Naive thymus-derived CD4-positive, alpha-beta T cell (primary cell): ENCODE data around the gene TTC12. TPM values are rescaled to one million over a fixed set of nuclear protein-coding genes. Genes with fewer than 3 reads are reported as not detected.

Experiments
- ATAC-seq: fragments of 150-1000 bp; cut with Tn5 transposase; 2 replicates; pipeline ENCODE4 v1.10.0; 2021; ENCODE audit warnings: mild to moderate bottlenecking, moderate library complexity
- CTCF ChIA-PET: fragments of 350-600 bp; sonication (Branson Sonifier 250); formaldehyde crosslinking; loops from one replicate; lab custom pipeline; 2021; ENCODE audit warnings: antibody characterized with exemption; lab: Charles Lee
- POLR2A ChIA-PET: fragments of 350-600 bp; sonication (Branson Sonifier 250); formaldehyde crosslinking; loops from one replicate; lab custom pipeline; 2021; ENCODE audit warnings: antibody characterized with exemption, inconsistent platforms; lab: Charles Lee
- DNase-seq, 9 donors: peaks; one replicate each; pipeline versions ENCODE4 v3.0.0 to v3.0.0-alpha.2; 2020 to 2022; ENCODE audit warnings: mixed read lengths in 1 of 9
- H3K27ac ChIP-seq: one replicate; pipeline ENCODE4 v1.7.0; 2013; ENCODE audit warnings: mild to moderate bottlenecking, low read depth, low read length, moderate library complexity
- H3K27me3 ChIP-seq, 2 donors: one replicate each; pipeline ENCODE4 v1.7.0; 2013; ENCODE audit warnings: low read length in 2 of 2, mild to moderate bottlenecking in 2 of 2, moderate library complexity in 2 of 2; ENCODE audit not compliant: control insufficient read depth in 2 of 2, insufficient read depth in 2 of 2
- H3K36me3 ChIP-seq, 3 experiments: 1 replicate in 2 of 3; 2 replicates in 1 of 3; pipeline ENCODE4 v1.7.0; 2013; ENCODE audit warnings: low read length in 3 of 3, mild to moderate bottlenecking in 3 of 3, moderate library complexity in 1 of 3; ENCODE audit not compliant: insufficient read depth in 3 of 3, control insufficient read depth in 2 of 3
- H3K4me1 ChIP-seq, 2 donors: one replicate each; pipeline ENCODE4 v1.7.0; 2013; ENCODE audit warnings: low read length in 2 of 2, mild to moderate bottlenecking in 2 of 2, moderate library complexity in 1 of 2; ENCODE audit not compliant: control insufficient read depth in 2 of 2, insufficient read depth in 2 of 2
- H3K4me3 ChIP-seq: 2 replicates; pipeline ENCODE4 v1.7.0; 2013; ENCODE audit warnings: mild to moderate bottlenecking, low read length
- H3K9me3 ChIP-seq, 3 experiments: 1 replicate in 2 of 3; 2 replicates in 1 of 3; pipeline ENCODE4 v1.7.0; 2013; ENCODE audit warnings: low read length in 3 of 3; ENCODE audit not compliant: control insufficient read depth in 2 of 3
- H3K27ac Mint-ChIP-seq, 9 donors: one replicate each; pipeline ENCODE4 v1.8.0; 2020 to 2022; ENCODE audit warnings: mixed read lengths in 9 of 9, mild to moderate bottlenecking in 8 of 9, moderate library complexity in 5 of 9, inconsistent platforms in 2 of 9
- H3K27me3 Mint-ChIP-seq, 5 donors: one replicate each; pipeline ENCODE4 v1.8.0; 2021 to 2022; ENCODE audit warnings: mixed read lengths in 5 of 5, mild to moderate bottlenecking in 1 of 5
- H3K36me3 Mint-ChIP-seq, 5 donors: one replicate each; pipeline ENCODE4 v1.8.0; 2020 to 2022; ENCODE audit warnings: mixed read lengths in 5 of 5, mild to moderate bottlenecking in 3 of 5, inconsistent platforms in 1 of 5
- H3K4me1 Mint-ChIP-seq, 7 donors: one replicate each; pipeline ENCODE4 v1.8.0; 2020 to 2022; ENCODE audit warnings: mixed read lengths in 7 of 7, mild to moderate bottlenecking in 3 of 7, inconsistent platforms in 1 of 7
- H3K4me3 Mint-ChIP-seq, 10 donors: one replicate each; pipeline ENCODE4 v1.8.0; 2020 to 2022; ENCODE audit warnings: mild to moderate bottlenecking in 10 of 10, mixed read lengths in 10 of 10, moderate library complexity in 6 of 10, inconsistent platforms in 2 of 10
- H3K9me3 Mint-ChIP-seq, 11 donors: one replicate each; pipeline ENCODE4 v1.8.0; 2020 to 2022; ENCODE audit warnings: mixed read lengths in 11 of 11, mild to moderate bottlenecking in 4 of 11, inconsistent platforms in 1 of 11, moderate library complexity in 1 of 11
- intact Hi-C, 2 donors: fragments of 100-400 bp; cut with micrococcal nuclease; formaldehyde crosslinking; loops; one replicate each; pipeline ENCODE4 v1.15.1; 2023
- polyA plus RNA-seq, 2 donors: library from polyadenylated mRNA; unstranded; fragments of 300-500 nt; fragmentation: Illumina TruSeq; gene quantifications; one replicate each; pipeline ENCODE4 v1.2.3, GENCODE V29; 2021
- total RNA-seq, 6 experiments: library from RNA in 5 of 6; stranded (reverse) in 5 of 6; gene quantifications; 1 replicate in 5 of 6; 2 replicates in 1 of 6; pipeline ENCODE4 v1.2.3 and lab custom pipeline; 2021 to 2026

TTC12 gene
- total and polyA plus RNA-seq, 7 experiments from 2014 or later, result 8.2 to 84.5 (median 45.1) TPM

DNA sequence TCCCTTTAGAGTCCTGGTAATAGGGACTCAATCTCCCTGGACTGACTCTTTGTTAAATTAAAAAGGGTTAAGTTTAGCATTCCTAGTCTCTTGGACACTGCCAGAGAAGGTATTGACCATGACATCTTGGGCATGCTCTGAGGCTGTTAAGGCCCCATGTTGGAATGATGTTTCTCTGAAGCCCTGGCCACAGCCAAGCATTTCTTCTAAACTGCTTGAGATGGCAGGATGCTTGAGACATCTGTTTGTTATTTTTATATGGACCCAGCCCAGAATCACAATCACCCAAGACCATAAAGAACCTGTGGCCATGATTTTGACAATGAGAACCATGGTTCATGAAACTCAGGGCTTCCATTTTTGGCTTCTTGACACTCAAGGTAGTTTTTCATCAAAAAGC, 67.7 kb downstream of the TTC12 start:
- POLR2A ChIA-PET, result no interaction called here
- Mint-ChIP-seq H3K4me3 (no peak overlapping the region), H3K4me1 (no peaks in the 10 kb centered on the region), H3K9me3 (peaks cover 0 to 2% (median 0%) of the 10 kb centered on the region in 11 donors), H3K27ac (no peak overlapping the region), H3K36me3 (peaks cover 0 to 50% (median 28%) of the 10 kb centered on the region in 5 donors), H3K27me3 (peaks cover 0 to 6% (median 0%) of the 10 kb centered on the region in 5 donors)
- intact Hi-C loops, result no loop called here
- no peaks in the 10 kb centered on the region for H3K9me3 ChIP-seq
- H3K4me3 ChIP-seq, result no peak overlapping the region
- H3K27me3 ChIP-seq, result peaks cover 0 to 3% of the 10 kb centered on the region in 2 donors
- no peak for ATAC-seq
- CTCF ChIA-PET, result no interaction called here
- no peaks in the 10 kb centered on the region for H3K4me1 ChIP-seq
- no peaks in the 10 kb centered on the region for H3K36me3 ChIP-seq
- no peak for DNase-seq
- H3K27ac ChIP-seq, result no peak overlapping the region

DNA sequence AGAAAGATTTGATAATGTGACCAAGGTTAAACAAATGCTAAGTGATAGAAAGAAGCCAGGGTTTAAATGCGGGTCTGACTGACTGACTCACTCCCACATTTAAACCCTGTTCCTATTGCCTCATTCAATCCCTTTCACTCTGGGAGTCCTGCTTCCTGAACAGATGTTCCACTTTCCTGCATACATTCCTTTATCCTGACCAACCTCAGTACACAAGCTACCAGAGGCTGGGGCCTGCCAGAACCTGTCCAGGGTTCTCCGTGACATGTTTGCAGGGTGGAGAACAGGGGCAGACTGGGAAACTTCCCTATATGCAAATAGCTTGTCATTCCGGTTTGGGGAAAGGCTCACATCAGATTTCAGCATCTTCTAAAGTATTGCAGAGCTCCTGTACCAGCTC, 70.2 kb downstream of the TTC12 start:
- CTCF ChIA-PET, result no interaction called here
- DNase-seq (no peak), ATAC-seq (no peak)
- Histone ChIP-seq H3K36me3 (no peaks in the 10 kb centered on the region), H3K9me3 (no peaks in the 10 kb centered on the region), H3K27me3 (peaks cover under 1 to 3% of the 10 kb centered on the region in 2 donors), H3K4me3 (no peak overlapping the region), H3K4me1 (no peaks in the 10 kb centered on the region), H3K27ac (no peak overlapping the region)
- H3K27ac Mint-ChIP-seq, result no peak overlapping the region
- H3K4me1 Mint-ChIP-seq, result no peaks in the 10 kb centered on the region
- intact Hi-C loops, result no loop called here
- H3K36me3 Mint-ChIP-seq, result peaks cover 0 to 36% (median 21%) of the 10 kb centered on the region in 5 donors
- peaks cover 0 to 9% (median 0%) of the 10 kb centered on the region in 5 donors for H3K27me3 Mint-ChIP-seq
- H3K4me3 Mint-ChIP-seq, result no peak overlapping the region
- POLR2A ChIA-PET, result no interaction called here
- peaks cover 0 to 2% (median 0%) of the 10 kb centered on the region in 11 donors for H3K9me3 Mint-ChIP-seq

DNA sequence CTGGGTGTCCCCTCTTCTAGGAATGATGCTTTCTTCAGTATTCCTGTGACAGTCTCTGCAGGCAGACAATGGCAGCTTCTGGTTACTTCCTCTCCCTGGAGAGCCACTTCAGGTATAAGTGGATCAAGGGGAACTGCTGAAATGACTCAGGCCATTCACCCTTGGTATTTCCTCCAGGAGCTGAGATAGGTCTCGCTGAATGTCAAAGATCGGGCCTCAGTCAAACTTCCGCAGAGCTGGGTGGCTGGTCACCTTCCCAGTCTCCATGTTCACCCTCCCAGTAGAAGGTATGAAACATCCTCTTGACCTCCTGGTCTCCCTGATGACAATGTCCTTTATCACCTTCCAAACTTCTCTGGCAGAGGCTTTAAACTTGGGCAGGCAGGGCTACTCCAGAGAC, 71.4 kb downstream of the TTC12 start:
- ChIA-PET POLR2A (no interaction called here), CTCF (interaction anchor here (0.8 kb wide), 1 partner anchor 295 kb away, joined by 3 read pairs; no protein-coding TSS in a partner anchor)
- peaks cover 0 to 7% (median 0%) of the 10 kb centered on the region in 5 donors for H3K27me3 Mint-ChIP-seq
- Histone ChIP-seq H3K27ac (no peak overlapping the region), H3K27me3 (peaks cover 0 to 4% of the 10 kb centered on the region in 2 donors), H3K4me3 (no peak overlapping the region), H3K4me1 (no peaks in the 10 kb centered on the region), H3K9me3 (no peaks in the 10 kb centered on the region), H3K36me3 (no peaks in the 10 kb centered on the region)
- ATAC-seq, result no peak
- H3K36me3 Mint-ChIP-seq, result peaks cover 0 to 26% (median 12%) of the 10 kb centered on the region in 5 donors
- no peaks in the 10 kb centered on the region for H3K4me1 Mint-ChIP-seq
- no peak overlapping the region for H3K4me3 Mint-ChIP-seq
- no peak overlapping the region for H3K27ac Mint-ChIP-seq
- H3K9me3 Mint-ChIP-seq, result no peaks in the 10 kb centered on the region
- intact Hi-C loops, result no loop called here
- no peak for DNase-seq

DNA sequence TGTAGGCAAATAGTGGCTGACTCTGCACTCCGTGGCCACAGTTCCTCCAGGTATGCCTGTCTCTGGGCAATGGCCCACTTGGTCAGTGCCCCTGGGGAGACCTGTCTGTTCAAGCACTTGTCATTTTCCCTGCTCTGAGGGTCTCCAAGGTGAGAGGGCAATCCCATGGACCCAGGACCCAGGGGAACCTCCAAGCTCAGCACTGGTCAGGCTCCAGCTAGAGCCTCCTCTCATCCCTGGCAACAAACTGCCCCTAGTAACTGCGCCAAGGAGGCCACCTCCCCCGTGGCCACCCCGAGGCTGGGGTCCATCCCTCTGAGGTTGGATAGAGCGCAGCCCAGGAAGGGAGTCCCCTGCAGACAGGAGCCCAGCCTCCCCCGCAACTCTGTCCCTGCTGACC, 72.5 kb downstream of the TTC12 start:
- no peak for ATAC-seq
- Histone ChIP-seq H3K4me3 (no peak overlapping the region), H3K27ac (no peak overlapping the region), H3K9me3 (no peaks in the 10 kb centered on the region), H3K36me3 (no peaks in the 10 kb centered on the region), H3K27me3 (peaks cover 0 to 4% of the 10 kb centered on the region in 2 donors), H3K4me1 (no peaks in the 10 kb centered on the region)
- Mint-ChIP-seq H3K36me3 (peaks cover 0 to 22% (median 12%) of the 10 kb centered on the region in 5 donors), H3K4me3 (no peak overlapping the region), H3K27me3 (peaks cover 0 to 7% (median 0%) of the 10 kb centered on the region in 5 donors), H3K4me1 (no peaks in the 10 kb centered on the region), H3K27ac (no peak overlapping the region), H3K9me3 (no peaks in the 10 kb centered on the region)
- ChIA-PET CTCF (no interaction called here), POLR2A (no interaction called here)
- DNase-seq, result no peak
- intact Hi-C loops, result no loop called here

DNA sequence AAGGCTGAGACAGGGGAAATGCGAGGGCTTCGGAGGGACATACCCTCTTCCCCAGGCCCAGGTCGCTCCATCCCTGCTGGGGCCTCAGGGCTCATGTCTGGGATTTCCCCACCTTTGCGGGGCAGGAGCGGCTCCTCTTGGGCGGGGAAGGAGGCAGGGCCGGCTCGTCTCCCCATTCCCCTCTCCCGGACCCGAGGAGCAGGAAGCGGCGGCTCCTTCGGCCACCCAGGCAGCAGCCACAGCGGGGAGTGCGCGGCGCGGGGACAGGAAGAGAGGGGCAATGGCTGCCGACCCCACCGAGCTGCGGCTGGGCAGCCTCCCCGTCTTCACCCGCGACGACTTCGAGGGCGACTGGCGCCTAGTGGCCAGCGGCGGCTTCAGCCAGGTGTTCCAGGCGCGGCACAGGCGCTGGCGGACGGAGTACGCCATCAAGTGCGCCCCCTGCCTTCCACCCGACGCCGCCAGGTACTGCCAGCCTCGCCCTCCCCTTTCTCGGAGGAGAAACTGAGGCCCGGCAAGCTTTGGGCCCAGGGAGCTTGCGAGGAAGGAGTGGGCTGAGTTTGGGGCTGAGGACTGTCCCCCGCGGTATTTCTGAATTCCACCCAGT, 73.3 kb downstream of the TTC12 start, which contains the start of gene ANKK1:
TSS of gene ANKK1 (plus strand) at position 175 of the 607 bp plus-strand sequence. CDS start at position 281, 106 bp downstream.
- CTCF ChIA-PET, result no interaction called here
- peaks cover 0 to 19% (median 11%) of the 10 kb centered on the region in 5 donors for H3K36me3 Mint-ChIP-seq
- Histone ChIP-seq H3K4me3 (no peak within 1 kb of the TSS), H3K4me1 (no peaks in the 10 kb centered on the region), H3K27me3 (peaks cover 0 to 4% of the 10 kb centered on the region in 2 donors), H3K27ac (no peak within 1 kb of the TSS), H3K36me3 (no peaks in the 10 kb centered on the region), H3K9me3 (no peaks in the 10 kb centered on the region)
- no peak within 1 kb of the TSS for H3K27ac Mint-ChIP-seq
- DNase-seq, result no peak
- no peaks in the 10 kb centered on the region for H3K9me3 Mint-ChIP-seq
- H3K27me3 Mint-ChIP-seq, result peaks cover 0 to 5% (median 0%) of the 10 kb centered on the region in 5 donors
- intact Hi-C loops, result no loop called here
- no peaks in the 10 kb centered on the region for H3K4me1 Mint-ChIP-seq
- POLR2A ChIA-PET, result no interaction called here
- H3K4me3 Mint-ChIP-seq, result no peak within 1 kb of the TSS
- ATAC-seq, result no peak

DNA sequence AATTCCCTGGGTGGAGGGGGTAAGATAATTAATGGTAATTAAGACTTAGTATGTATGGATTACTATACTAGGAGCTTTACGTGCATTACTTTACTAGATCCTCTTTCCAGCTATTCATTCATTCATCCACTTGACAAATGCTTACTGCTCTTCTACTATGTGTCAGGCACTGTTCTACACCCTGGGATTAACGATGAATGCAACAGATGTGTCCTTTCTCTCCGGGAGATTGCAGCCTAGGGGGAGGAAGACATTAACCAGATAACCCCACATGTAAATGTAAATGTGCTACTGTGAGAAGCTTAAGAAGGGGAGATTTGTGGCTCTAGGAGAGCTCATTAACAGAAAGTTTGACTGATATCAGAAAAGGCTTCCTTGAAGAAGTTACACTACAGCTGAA, 74.9 kb downstream of the TTC12 start:
- peaks cover 0 to 4% of the 10 kb centered on the region in 2 donors for H3K27me3 ChIP-seq
- ChIA-PET POLR2A (no interaction called here), CTCF (no interaction called here)
- H3K4me1 ChIP-seq, result no peaks in the 10 kb centered on the region
- peaks cover 0 to 1% (median 0%) of the 10 kb centered on the region in 7 donors for H3K4me1 Mint-ChIP-seq
- H3K36me3 ChIP-seq, result no peaks in the 10 kb centered on the region
- H3K27me3 Mint-ChIP-seq, result peaks cover 0 to 5% (median 0%) of the 10 kb centered on the region in 5 donors
- H3K4me3 ChIP-seq, result no peak overlapping the region
- intact Hi-C loops, result no loop called here
- peaks cover 0 to 12% (median 9%) of the 10 kb centered on the region in 5 donors for H3K36me3 Mint-ChIP-seq
- no peak overlapping the region for H3K27ac ChIP-seq
- H3K9me3 Mint-ChIP-seq, result no peaks in the 10 kb centered on the region
- ATAC-seq (no peak), DNase-seq (no peak)
- H3K27ac Mint-ChIP-seq, result no peak overlapping the region
- no peak overlapping the region for H3K4me3 Mint-ChIP-seq
- no peaks in the 10 kb centered on the region for H3K9me3 ChIP-seq
